Mesenteric fat pad (tissue), 1 donor: ENCODE results near the gene PRODH2. TPM values are rescaled to one million over a fixed set of nuclear protein-coding genes. Genes with fewer than 3 reads are reported as not detected.
"Not testable (repeated sequence)": the region's sequence is repeated elsewhere in the genome, so short reads cannot be mapped to it uniquely, and the experiment has no call there.

Experiments
- DNase-seq: peaks from one replicate; pipeline ENCODE4 v3.0.0-alpha.2; 2020; ENCODE audit warnings: low spot score
- total RNA-seq: library from RNA; stranded (reverse); fragmentation: NEBNext Ultra II Directional; extraction: Animal tissue kit (Norgen Biotek cat#: 25700); gene quantifications from one replicate; pipeline ENCODE4 v1.2.1, GENCODE V29; 2021
- donor health status: DM: yes; HTN: yes; CAD: no.

Gene PRODH2
- total RNA-seq, 1 donor from 2014 or later = not detected

DNA sequence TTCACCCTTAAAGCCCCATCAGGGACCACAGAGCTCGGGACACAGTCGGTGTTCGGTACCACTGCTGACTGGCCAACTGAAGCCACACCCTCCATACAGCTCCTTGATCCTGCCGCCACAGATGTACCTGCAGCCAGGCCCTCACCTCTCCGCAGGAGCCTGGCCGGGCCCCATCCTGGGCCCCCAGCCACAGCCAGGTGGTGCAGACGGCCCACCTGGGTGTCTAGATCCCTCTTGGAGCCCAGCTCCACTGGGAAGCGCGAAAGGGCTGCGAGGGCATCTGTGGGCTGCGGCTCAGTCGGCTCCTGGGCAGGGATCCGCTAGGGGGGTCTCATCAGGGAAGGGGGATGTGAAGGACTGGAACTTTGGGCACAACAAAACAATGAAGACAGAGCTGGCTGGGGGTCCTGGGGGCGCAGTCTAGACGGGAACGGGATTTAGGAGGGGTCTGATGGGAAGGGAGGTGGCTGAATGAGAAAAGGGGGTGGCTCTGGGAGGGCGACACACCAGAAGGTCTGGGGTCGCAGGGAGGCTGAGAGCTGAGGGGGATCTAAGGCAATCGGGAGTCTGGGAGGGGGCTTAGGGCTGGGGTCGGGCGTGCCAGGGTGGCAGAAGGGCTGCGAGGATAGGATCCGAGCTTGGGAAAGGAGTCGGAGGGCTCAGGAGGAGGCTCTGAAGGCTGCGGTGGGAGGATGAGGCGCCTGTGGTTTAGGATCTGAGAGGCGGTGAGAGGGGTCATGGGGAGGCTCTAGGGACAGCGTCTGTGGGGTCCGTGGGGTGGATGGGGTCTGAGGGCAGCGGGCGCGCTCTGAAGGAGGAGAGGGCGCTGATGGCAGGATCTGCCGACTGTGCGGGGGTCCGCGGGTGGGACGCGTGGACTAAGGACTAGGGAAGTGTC lies 15.8 kb downstream of the PRODH2 start:
- no peak for DNase-seq

DNA sequence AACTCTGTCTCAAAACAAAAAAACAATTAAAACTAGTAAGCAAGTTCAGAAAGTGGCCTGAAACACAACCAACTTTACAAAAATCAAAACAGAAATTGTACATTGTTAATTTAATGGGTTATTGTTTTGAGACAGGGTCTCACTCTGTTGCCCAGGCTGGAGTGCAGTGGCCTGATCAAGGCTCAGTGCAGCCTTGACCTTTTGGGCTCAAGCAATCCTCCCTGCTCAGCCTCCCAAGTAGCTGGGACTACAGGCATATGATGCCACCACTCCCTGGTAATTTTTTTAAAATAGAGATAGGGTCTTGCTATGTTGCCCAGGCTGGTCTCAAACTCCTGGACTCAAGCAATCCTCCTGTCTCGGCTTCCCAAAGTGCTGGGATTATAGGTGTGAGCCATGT lies 17.1 kb downstream of the PRODH2 start:
- not testable (repeated sequence) for DNase-seq

DNA sequence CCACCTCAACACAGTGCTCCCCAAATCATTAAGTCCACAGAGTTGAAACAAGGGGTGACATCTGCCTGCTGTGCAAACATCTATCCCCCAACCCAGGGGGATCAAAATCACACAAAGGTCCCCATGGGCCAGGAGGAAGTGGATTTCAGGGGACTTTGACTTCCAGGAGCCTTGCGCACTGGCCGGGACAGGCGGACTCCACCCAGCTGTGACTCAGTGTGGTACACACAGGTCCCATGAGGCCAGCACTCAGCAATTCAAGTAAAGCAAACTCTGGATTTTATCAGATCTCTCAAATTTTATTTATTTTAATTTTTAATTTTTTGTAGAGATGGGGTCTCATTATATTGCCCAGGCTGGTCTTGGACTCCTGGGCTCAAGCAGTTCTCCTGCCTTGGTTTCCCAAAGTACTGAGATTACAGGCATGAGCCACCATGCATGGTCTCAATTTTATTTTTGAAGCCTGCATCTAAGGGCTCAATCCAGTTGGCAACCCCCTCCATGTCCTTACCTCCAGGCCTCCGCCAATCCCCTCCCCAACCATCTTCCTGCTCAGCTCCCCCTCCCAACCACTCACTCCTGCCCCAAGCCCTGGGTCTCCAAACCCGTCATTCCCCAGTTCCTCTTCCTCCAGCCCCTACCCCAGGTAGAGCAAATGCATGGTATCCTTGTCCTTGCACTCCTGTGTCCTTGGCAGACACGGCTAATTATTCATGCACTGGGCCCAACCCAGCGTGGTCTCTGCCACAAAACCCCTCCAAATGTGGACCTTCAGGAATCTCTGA lies 19.1 kb downstream of the PRODH2 start:
- DNase-seq = no peak

DNA sequence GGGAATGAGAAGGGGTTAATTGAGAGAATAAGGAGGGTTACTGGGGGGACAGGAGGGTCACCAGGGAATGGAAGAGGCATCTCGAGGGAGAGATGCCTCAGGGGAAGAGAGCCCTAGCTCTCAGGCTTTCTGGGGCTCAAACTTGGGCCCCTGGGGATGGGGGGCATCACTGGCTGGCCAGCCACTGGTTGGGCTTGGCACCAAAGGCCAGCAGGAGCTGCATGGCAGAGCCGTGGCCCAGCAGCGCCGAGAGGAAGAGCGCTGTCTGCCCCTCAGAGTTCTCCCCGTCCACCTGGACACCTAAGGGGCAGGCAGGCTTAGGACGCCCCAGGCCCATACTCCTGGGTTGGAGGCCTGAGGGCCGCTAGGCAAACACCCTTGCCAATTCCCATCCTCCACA lies 19.8 kb downstream of the PRODH2 start:
- no peak for DNase-seq

DNA sequence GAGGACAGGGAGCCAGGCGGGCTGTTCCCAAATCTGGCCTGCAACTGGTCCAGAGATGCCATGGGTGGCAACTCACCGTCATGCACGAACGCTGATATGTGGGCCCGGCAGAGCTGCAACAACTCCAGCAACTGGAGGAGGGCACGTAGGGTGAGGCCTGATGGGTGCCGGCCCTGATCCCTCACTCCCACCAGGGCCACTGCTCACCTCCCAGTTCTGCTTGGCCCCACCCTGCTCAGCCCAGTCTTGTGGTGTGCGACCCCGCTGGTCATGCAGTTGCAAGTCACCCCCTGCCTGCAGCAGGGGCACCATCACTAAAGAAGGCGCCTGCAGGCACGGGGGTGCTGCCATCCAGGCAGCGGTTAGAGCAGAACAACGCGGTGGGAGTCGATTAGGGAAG lies 20.3 kb downstream of the PRODH2 start:
- no peak for DNase-seq

DNA sequence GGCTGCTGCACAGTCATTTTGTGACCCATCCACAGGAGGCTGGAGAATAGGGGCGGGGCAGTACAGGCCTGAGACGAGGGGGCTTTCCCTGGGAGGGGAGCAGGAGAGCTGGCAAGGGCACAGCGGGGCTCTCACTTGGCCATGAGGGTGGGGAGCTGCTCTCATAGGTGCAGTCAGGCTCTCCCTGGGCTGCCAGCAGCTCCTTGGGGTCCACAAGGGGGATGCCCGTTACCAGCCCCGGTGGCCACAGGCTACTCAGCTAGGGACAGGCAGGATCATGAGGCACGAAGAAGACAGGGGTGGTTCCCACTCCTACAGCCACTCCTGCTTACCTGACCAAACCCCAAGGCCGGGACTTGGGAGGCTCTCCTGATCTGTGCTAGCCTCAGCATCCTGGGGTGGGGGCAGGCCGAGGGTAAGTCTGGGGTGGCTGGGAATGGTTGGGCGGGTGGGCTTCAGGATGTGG lies 20.8 kb downstream of the PRODH2 start:
- DNase-seq = no peak

DNA sequence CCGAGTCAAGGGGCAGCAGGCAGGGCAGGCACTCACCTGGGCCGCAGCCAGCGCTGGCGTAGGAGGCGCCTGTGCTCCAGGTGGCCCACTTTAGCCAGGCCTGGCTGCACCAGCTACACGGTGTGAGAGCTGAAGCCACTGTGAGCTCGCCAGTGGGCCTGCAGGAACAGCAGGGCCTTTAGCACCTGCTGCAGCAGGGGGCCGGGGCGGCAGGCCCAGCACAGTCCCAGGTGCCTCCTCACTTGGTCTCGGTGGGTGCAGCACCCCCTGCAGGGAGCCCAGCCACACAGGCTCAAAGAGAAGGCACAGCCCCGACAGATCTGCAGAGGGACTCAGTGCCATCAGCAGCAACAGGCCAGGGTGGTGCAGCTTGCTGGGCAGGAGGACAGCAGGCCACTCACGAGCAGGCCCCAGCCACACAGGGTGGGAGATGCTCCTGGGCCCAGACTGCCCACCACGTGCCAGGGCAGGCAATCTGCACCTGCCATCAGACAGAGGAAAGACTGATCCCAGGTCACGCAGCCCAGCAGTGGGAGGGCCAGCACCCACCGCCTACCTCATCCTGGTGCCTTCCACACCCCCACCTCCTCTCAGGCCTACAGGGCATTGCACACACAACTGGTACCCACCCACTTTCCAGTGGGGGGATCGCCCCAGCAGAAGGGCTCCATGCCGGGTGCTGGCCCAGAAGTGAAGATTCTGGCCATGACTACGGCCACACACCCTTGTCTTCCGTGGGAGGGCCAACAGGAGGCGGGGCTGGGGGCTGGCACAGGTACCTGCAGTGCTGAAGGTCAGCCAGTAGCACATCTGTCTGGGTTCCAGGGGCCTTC lies 21.4 kb downstream of the PRODH2 start:
- DNase-seq = no peak

DNA sequence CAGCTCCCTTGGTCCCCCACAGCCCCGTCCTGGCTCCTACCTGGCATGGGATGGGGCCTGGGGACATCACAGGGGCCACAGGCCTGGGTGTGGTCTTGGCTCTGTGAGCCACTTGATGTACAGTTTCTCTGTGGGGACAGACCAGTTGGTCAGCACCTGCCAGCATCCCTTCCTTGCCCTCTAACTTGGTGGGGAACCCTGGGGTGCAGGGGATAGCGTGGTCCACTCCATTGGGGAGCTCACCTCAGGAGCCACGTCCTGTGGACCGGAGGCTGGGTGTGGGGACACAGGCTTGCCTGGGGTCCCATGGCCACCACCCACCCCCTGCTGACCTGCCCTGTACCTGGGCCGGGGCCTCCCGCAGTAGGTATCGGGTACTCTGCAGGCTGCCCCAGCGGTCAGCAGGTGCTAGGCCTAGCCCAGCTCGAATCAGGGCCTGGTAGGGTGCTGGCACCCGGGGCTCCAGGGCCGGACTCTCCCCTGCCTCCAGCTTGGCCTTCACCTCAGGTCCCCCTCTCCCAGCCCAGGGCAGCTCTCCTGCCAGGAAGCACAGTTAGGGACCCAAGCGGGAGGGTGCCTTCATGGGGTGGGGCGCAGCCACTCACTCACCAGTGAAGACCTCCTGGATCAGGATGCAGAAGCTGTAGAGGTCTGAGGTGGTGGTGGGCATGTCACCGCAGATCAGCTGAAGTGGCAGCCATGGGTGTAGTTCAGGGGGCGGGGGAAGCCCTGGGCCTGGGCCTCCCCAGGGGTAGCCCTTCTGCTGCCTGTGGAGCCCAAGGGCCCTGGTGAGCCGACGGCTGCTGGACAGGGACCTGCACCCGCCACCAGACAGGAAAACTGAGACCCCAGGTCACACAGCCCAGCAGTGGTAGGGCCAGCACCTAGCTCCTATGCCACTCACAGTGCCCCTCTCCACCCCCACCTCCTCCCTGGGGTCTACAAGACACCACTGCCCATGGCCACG lies 22.4 kb downstream of the PRODH2 start:
- no peak for DNase-seq

DNA sequence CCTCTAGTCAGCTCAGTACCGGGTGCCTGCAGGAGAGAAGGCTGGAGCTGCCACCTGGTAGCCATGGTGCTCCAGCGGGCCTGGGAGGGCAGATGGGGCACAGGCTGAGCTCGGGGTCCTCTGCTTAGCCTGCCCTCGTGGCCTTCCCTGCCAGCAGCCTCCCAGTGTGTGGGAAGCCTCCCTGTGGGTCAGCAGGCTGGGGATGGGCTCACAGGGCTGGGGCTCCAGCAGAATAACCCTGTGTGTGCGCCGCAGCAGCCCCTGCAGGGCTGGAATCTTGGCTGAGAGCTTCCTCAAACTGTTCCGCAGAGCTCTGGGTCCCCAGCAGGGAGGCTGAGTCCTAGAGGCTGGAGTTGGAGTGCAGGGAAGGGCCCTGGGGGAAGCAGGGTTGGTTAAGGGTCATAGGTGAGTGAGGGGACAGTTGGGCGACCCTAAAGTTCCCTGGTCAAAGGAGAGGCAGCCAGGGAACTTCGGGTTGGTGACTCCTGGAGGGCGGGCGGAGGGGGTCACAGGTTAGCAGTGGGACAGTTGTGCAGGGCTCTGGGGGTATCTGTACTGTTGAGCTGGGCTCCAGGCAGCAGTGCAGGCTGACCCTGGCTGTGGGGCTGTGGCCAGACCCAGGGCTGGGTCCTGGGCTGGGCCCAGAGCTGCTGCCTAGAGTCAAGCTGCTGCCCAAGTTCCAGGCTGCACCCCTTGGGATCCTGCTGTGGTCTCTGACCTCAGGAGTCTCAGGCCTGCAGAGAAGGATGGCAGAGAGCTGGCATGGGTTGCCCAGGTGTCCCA lies 23.3 kb downstream of the PRODH2 start:
- DNase-seq = no peak

DNA sequence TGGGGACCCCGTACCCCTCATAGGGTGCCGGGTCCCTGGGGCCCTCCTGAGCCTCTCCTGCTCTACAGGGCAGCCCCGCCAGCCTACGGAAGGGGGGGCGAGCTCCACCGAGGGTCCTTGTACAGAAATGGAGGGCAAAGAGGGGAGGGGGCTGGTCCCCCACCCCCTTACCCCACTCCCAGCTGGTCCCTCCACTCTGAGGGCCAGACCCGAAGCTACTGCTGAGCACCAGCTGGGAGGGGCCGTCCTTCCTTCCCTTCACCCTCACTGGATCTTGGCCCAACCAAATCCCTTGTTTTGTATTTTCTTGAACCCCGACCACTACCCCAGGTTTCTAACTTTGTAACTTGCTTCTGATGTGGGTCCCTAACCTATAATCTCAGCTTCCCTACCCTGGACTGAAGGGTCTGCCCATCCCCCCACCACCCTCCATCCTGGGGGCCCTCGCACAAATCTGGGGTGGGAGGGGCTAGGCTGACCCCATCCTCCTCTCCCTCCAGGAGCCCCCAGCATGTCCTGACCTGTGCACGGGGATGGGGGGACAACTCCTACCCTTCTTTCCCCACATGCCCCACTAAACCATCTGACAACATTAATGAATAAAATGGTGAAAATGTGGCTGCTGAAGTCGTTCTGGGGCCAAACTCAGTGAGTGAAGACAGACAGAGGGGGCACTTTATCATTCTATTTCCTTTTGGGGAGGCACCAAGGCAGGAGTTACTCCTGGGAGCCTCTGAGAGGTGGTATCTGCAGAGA lies 24.3 kb downstream of the PRODH2 start:
- no peak for DNase-seq

DNA sequence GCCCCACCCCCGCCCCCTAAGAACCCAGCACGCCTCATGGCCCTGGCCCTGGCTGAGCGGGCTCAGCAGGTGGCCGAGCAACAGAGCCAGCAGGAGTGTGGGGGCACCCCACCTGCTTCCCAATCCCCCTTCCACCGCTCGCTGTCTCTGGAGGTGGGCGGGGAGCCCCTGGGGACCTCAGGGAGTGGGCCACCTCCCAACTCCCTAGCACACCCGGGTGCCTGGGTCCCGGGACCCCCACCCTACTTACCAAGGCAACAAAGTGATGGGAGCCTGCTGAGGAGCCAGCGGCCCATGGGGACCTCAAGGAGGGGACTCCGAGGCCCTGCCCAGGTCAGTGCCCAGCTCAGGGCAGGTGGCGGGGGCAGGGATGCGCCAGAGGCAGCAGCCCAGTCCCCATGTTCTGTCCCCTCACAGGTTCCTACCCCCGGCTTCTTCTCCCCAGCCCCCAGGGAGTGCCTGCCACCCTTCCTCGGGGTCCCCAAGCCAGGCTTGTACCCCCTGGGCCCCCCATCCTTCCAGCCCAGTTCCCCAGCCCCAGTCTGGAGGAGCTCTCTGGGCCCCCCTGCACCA lies 25.3 kb downstream of the PRODH2 start:
- no peak for DNase-seq

DNA sequence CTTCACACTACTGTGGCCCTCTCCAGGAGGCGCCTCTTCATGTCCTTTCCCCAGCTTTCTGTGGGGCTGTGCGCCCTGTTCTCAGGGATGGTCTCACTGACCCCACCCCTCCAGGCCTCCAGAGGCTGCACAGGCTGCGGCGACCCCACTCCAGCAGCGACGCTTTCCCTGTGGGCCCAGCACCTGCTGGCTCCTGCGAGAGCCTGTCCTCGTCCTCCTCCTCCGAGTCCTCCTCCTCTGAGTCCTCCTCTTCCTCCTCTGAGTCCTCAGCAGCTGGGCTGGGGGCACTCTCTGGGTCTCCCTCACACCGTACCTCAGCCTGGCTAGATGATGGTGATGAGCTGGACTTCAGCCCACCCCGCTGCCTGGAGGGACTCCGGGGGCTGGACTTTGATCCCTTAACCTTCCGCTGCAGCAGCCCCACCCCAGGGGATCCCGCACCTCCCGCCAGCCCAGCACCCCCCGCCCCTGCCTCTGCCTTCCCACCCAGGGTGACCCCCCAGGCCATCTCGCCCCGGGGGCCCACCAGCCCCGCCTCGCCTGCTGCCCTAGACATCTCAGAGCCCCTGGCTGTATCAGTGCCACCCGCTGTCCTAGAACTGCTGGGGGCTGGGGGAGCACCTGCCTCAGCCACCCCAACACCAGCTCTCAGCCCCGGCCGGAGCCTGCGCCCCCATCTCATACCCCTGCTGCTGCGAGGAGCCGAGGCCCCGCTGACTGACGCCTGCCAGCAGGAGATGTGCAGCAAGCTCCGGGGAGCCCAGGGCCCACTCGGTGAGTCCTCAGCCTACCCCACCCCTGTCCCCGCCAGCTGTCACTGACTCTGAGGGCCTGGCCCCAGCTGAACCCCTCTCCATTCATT lies 26.1 kb downstream of the PRODH2 start:
- no peak for DNase-seq

DNA sequence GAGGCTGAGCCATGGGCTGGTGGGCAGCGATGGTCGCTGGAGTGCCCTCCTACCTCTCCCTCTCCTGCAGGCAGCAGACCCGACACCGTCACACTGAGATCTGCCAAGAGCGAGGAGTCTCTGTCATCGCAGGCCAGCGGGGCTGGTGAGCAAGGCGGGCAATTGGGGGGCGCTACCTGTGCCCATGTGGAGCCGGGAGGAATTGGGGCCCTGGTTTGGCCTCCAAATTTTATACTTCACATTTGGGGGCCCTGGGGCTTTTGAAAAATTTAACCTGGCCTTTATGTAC lies 27.4 kb downstream of the PRODH2 start:
- DNase-seq = no peak

DNA sequence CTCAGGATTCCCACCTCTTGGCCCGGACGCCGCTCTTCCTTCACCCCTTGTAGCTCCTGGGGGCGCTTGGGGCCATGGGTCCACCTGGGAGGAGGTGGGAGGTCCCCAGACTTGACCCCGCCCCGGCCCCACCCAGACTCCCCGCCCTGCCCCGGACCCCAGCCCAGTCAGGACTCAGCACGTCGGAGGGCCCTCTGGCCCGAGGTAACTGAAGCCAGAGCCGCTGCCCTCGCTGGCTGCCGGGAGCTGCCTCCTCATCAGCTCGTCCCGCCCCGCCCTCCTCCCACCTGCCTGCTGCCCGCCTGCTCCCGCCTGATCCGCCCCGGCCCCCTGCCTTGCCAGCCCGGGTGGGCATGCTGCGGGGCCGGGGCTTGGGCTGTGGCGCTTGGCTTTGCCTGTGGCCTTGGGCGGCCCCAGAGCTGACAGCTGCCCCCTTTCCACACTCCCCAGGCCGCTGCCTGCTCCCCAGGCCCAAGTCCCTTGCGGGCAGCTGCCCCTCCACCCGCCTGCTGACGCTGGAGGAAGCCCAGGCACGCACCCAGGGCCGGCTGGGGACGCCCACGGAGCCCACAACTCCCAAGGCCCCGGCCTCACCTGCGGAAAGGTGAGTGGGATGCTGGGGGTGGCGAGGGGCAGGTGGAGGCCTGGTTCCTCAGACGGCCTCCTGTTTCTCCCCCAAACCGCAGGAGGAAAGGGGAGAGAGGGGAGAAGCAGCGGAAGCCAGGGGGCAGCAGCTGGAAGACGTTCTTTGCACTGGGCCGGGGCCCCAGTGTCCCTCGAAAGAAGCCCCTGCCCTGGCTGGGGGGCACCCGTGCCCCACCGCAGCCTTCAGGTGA lies 27.9 kb downstream of the PRODH2 start:
- DNase-seq = no peak

DNA sequence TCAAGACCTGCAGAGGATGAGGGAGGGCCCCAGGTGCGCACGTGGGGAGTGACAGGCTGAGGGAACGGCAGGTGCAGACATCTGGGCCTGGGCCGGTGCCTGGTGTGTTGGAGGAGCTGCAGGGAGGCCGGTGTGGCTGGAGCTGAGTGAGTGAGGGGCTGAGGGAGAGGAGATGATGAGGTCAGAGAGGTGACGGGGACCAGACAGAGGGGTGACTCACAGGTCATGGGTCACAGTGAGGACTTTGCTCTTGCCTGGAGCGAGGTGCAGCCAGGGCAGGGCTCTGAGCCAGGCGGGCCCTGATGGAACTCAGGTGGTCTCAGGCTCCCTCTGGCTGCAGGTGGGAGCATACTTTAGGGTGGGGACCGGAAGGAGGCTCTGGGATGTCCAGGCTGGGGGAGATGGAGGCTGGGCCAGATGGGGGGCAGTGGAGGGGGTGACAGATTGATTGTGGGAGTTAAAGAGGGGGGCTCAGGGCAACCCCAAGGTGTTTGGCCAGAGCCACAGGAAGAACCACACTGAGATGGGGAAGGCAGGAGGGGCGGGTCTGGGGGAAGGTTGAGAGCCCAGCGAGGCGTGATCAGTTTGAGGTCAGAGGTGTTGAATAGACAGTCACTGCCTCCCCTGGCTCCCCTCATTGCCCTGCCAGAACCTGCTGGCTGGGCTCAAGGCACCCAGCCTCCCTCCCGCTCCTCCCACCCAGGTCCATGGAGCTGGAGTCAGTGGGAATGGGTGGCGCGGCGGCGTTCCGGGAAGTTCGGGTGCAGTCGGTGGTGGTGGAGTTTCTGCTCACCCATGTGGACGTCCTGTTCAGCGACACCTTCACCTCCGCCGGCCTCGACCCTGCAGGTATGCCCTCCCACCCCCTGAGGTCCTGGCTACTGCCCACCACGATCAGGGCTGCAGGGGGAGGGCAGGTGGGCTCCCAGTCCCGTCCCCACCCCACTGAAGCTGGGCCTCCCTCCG lies 28.9 kb downstream of the PRODH2 start:
- DNase-seq = no peak
